ENCODE results near the gene HEXA. TPM values are rescaled to one million over a fixed set of nuclear protein-coding genes. Genes with fewer than 3 reads are reported as not detected.

Gene HEXA
- total and polyA plus RNA-seq, 4 donors: 38.1 to 69.0 (median 52.7) TPM

GRCh38 chr15:72411111-72411510 is 35.3 kb upstream of the HEXA start:
- 86% methylated on average over 5 of the region's 5 CpGs for WGBS
- H3K9ac ChIP-seq (ENCODE audit: low read depth in 1 of 2, low read length in 2 of 2): no peak overlapping the region

More at GRCh38 chr15:72411111-72411510, 35.3 kb upstream of the HEXA start:
- H3K9me3 ChIP-seq (ENCODE audit: control insufficient read depth in 4 of 4, low read length in 3 of 4): no peaks in the 10 kb centered on the region
- no peak overlapping the region for H3K27ac ChIP-seq (ENCODE audit: low read depth in 1 of 2, low read length in 2 of 2)
- no peak overlapping the region for H3K4me3 ChIP-seq (ENCODE audit: low read depth in 1 of 3, low read length in 3 of 3)
- no peak for DNase-seq (ENCODE audit: low spot score)
- H3K4me1 ChIP-seq (ENCODE audit: control insufficient read depth in 4 of 4, insufficient read depth in 4 of 4, low read length in 3 of 4): no peaks in the 10 kb centered on the region
- H3K36me3 ChIP-seq (ENCODE audit: control insufficient read depth in 4 of 4, insufficient read depth in 3 of 4, low read depth in 1 of 4, low read length in 3 of 4): no peaks in the 10 kb centered on the region
- H3K27me3 ChIP-seq (ENCODE audit: control insufficient read depth in 4 of 4, insufficient read depth in 4 of 4, low read length in 3 of 4): no peaks in the 10 kb centered on the region
- TF ChIP-seq REST (IDR thresholded peaks at IDR 0.05): no peak
- TF ChIP-seq, protein P1, sequence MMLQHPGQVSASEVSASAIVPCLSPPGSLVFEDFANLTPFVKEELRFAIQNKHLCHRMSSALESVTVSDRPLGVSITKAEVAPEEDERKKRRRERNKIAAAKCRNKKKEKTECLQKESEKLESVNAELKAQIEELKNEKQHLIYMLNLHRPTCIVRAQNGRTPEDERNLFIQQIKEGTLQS (IDR thresholded peaks at IDR 0.05): no peak
- TF ChIP-seq, protein P2, sequence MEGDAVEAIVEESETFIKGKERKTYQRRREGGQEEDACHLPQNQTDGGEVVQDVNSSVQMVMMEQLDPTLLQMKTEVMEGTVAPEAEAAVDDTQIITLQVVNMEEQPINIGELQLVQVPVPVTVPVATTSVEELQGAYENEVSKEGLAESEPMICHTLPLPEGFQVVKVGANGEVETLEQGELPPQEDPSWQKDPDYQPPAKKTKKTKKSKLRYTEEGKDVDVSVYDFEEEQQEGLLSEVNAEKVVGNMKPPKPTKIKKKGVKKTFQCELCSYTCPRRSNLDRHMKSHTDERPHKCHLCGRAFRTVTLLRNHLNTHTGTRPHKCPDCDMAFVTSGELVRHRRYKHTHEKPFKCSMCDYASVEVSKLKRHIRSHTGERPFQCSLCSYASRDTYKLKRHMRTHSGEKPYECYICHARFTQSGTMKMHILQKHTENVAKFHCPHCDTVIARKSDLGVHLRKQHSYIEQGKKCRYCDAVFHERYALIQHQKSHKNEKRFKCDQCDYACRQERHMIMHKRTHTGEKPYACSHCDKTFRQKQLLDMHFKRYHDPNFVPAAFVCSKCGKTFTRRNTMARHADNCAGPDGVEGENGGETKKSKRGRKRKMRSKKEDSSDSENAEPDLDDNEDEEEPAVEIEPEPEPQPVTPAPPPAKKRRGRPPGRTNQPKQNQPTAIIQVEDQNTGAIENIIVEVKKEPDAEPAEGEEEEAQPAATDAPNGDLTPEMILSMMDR (IDR thresholded peaks at IDR 0.05; ENCODE audit: low read depth, low read length, missing input control): no peak
- TF ChIP-seq FOXA2 (IDR thresholded peaks at IDR 0.05): no peak
- no peak for TF ChIP-seq FOXA1 (IDR thresholded peaks at IDR 0.05)
- no peak for TF ChIP-seq ZBTB33 (IDR thresholded peaks at IDR 0.05)
- TF ChIP-seq HNF4A (conservative IDR thresholded peaks at IDR 0.05): no peak
- no peak for TF ChIP-seq RAD21 (IDR thresholded peaks at IDR 0.05)
- TF ChIP-seq EGR1 (IDR thresholded peaks at IDR 0.05; ENCODE audit: low read depth in 2 of 2): no peak
- TF ChIP-seq GABPA (IDR thresholded peaks at IDR 0.05 in 1 of 2, conservative IDR thresholded peaks at IDR 0.05 in 1 of 2): no peak
- no peak for TF ChIP-seq RXRA (IDR thresholded peaks at IDR 0.05)
- no peak for TF ChIP-seq JUND (IDR thresholded peaks at IDR 0.05)
- TF ChIP-seq TAF1 (conservative IDR thresholded peaks at IDR 0.05): no peak
- TF ChIP-seq HNF4G (IDR thresholded peaks at IDR 0.05): no peak
- TF ChIP-seq, protein P3, sequence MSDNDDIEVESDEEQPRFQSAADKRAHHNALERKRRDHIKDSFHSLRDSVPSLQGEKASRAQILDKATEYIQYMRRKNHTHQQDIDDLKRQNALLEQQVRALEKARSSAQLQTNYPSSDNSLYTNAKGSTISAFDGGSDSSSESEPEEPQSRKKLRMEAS (IDR thresholded peaks at IDR 0.05): no peak
- no peak for TF ChIP-seq NR2F2 (IDR thresholded peaks at IDR 0.05)
- TF ChIP-seq SP1 (IDR thresholded peaks at IDR 0.05): no peak
- no peak for TF ChIP-seq YY1 (IDR thresholded peaks at IDR 0.05)
